Right forelimb (tissue), 1 donor: Measurements from ENCODE around the gene CLCN5.
A peak's percentile ranks its signal among the peaks of the same experiment; 100 is the strongest.

Source experiments
- DNase-seq: peaks from one replicate; pipeline ENCODE4 v3.0.0-alpha.2; 2018

Gene CLCN5

DNA sequence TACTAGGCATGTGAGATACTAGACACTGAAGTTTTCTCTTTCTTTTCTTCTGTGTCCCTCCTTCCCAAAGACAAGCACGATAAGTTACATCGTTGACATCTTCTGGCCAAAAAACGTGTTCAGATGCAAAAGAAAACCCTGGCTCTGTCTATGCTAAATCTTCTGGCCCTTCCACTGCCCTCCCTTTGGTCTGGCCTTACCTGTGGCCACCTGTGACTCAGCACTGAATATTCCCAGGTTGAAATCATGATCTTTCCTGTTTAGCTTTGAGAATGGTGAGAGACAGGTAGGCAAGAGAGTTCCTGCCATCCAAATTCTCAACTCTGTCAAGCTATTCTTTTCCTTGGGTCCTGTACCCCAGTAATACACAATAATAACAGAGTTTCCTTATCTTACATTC is 12.3 kb downstream of the CLCN5 start:
- no peak for DNase-seq

- DNase-seq: no peak
These were observed 25.4 kb downstream of the CLCN5 start for GRCh38 chrX:49947781-49948180.

DNA sequence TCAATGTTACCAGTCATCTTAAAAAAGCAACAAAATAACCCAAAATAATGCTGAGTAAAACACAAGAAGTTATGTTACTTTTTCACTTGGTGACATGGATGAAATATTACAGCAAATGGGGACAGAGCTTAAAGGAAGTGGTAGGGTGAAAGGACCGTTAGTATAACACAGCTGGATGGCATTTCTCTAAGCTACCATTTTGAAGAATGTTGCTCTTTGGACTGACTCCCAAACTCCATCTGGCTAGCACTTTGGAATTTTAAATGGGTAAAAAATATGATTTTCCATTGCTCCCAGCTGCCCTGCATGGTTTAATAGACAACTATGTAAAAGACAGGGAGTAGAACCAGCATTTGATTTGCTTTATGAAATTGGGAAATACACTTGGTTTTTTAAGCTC is 27.6 kb downstream of the CLCN5 start:
- no peak for DNase-seq

DNA sequence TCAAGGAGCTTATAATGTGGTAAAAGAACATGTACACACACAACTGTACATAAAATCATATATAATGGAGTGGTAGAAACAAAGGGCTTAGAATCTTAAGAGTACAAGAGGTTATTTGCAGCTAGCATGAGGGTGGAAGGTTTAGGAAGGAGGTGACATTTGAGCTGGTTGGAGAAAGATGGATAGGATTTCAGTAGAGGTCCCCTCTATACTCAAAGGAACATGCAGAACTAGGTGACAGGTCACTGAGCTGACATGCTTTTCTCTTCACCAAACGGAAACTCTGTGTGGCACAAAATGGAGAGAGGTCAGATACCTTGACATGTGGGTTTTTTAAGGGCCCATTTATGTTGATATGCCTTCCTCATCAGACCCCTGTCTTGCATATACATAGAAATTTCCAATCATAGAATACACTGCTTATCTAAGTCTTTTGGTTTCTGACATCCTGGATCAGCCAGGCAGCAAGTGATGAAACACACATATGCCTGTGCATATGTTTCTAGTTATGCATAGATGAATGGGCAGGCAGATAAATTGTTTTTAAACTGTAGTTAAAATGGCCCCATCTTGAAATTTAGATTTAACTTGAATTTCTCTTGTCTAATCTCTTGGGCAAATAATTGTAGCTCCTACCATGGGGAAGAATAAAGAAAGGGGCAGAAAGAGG is 29.3 kb downstream of the CLCN5 start:
- no peak for DNase-seq

DNA sequence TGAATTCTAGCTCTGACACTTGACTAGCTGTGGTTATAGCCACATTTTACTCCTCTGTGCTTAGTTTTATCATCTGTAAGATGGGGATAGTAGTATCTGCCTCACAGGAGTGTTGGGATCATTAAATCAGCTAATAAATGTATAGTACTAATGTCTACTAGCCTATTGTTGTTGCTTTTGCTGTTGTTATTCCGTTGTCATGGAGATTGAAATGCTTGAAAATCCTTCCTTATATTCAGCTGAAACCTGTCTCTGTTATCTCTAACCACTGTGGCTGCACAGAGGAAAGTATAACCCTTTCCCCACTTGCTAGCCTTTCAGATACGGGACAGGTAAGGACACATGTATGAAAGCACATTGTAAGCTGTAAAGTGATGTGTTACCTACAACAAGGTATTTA is 33.9 kb downstream of the CLCN5 start:
- DNase-seq: no peak

DNA sequence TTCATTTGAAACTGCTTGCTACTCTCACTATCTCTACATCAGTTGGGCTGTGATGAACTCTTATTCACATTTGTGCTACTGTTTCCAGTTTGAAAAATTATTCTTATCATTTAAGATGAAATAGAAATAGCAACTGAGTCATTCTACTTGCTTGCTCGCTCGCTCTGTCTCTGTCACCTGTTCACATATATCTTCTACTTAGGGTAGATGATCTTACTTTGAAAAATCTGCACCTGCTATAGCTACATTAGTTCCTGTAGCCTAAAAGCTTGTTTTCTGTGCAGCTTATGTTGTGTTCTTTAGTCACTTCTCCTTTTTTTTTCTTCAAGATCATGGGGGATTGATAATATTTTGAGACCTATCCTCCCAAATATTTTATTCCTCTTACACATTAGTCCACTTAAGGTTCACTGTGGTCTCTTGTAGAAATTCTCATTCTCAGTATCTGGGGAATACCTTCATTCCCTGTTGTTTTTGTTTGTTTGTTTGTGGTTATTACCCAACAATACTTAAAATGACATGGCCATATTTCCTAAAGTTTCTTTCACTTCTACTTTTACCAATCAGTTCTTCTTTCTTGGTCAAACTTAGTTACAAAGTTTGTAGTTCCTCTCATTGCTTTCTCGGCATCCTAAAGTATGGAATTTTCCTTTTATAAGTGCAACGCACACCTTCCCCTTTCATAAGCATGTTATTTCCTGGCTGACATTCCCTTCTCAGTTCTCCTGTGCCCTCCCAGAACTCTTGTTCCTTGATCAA is 36.5 kb downstream of the CLCN5 start:
- DNase-seq: no peak

DNA sequence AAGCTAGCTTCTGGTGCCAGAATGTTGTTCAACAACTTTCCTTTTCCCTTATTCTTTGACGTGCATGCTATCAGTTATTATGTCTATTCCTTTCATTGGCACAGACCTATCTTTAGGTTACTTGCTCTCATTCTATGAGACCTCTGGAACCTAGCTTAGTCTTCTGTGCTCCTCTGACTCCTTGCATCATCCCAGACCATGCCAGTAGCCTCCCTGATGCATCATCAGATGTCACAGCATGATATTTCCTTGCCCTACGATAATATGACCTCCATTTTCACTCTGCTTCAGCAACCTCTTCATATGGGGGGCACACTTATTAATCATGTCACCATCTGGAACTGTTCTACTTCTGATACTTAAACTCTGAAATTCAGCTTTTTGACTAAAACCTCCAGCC is 37.2 kb downstream of the CLCN5 start:
- DNase-seq: no peak

- DNase-seq: no peak
These were observed 37.7 kb downstream of the CLCN5 start for GRCh38 chrX:49960061-49960460.

DNA sequence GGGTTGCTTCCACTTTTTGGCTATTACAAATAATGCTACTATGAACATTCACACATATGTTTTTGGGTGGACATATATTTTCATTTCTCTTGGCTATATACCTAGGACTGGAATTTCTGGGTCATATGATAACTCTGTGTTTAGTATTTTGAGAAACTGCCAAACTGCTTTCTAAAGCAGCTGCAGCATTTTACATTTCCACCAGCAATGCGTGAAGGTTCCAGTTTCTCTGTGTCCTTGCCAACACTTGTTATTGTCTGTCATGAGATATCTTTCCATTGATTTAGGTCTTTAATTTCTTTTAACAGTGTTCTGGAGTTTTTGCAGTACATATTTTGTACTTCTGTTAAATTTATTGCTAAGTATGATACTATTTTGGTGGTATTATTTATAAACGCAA is 48.3 kb downstream of the CLCN5 start:
- DNase-seq: no peak

GRCh38 chrX:49972328-49972860 is 50.0 kb downstream of the CLCN5 start:
- DNase-seq: no peak

DNA sequence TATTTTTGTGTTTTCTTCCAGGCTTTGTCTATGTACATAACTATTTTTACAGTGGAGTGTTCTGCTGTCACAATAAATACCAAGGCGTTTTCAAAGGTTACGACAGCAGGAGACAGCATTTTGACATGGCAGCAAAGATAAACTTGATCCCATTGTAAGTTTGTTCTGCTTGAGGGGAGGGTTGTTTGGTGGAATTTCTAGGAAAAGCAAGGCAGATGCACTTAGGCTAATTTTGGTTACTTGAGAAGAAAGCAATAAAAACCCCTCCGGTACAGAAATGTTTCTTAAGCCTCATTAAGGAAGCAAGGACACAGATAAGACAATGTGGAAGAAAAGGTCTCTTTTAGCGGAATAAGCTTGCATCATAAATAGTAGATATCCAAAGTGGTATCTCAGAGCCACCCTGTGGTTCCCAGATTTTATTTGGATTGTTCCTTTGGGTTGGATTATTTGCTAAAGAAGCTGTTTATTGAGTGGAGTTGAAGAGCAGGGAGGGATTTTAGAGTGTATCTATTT is 54.3 kb downstream of the CLCN5 start:
- no peak for DNase-seq

DNA sequence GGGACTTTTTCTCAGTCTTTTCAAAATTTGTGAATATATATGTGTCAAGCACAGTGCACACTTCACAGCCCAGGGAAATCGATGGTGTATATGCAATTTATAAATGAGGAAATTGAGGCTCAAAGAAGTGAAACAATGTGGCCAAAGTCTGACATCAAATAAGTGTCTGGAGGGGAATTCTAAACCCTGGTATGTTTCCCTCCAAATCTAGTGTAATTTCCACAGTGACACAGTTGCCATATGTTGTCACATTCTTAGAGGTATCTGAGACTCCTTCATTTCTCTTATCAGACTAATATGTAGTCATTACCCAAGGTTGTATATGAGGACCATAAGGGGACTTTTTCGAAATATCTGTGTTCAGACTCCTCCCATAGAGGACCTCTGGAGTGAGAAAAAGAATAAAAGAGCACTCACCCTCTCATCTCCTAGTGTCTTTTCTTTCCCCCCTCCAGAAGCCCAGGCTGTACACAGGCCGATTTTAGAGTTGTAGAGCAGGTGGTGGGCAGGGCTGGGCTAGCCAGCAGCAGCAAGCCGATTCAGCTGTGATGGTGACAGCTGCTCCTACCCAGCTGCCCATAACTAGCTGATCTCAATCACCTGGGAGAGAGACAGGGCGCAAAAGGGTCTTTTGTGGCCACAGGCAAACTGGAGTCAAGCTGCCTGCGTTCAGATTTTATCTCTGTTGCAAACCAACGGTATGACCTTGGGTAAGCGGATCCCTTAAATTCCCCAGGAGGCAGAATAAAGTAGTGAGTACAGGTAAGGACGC is 55.1 kb downstream of the CLCN5 start:
- no peak for DNase-seq

GRCh38 chrX:49978176-49978575 is 55.8 kb downstream of the CLCN5 start:
- no peak for DNase-seq

DNA sequence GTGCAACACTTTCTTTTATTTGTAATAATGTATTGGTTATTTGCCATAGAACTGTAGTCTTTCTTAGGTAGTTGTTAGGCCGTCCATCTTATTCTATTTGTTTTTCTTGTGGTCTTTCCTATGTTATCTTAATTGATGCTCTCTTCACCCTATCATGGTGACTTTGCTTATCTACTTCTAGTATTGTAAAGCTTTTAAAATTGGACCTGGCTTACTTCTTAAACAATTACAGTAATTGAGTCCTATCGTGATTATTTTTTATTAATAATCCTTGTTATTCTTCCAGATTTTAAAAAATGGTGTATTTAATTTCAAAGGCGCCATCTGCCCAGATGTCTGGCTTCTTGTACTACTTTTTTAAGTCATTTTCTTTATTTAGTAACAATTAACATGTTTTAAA is 63.7 kb downstream of the CLCN5 start:
- DNase-seq: no peak

GRCh38 chrX:49987651-49988050 is 65.3 kb downstream of the CLCN5 start:
- no peak for DNase-seq

DNA sequence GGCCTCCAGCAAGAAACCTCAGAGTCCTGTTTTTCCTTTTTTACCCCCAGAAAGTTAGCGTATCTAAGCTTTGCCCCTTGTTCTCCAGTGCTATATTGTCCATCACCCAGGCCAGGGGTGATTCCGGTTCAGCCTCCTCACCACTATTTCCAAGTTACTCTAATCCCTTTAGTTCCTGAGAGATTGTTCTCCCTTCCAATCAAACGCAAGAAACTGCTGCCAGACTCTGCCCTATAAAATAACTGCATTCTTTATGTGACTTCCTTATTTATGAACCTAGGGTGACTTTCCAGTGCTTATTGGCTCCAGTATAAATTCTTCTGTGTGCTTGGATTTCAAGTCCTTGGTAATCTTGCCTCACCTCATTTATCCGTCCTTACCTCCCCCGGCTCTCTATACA is 65.7 kb downstream of the CLCN5 start:
- DNase-seq: no peak

DNA sequence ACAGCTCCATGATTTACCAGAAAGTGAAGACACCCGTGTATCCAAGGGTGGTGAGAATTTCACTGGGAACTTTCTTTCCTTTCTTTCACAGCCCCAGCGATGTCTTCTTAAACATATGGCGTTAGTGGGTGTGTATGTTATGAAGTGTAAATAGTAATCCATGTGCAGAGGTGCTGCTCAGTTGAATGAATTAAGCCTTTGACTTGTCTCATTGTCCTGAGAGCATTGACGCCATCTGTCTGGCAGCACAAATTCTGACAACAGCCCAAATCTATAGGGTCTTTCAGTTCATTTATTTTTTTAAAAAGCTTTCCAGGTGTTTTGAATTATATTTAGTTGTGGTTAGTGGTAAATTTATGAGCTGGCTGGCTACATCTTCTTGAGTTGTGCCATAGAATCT is 69.4 kb downstream of the CLCN5 start:
- DNase-seq: peak; percentile 53

- DNase-seq: peak; percentile 47
These were observed 70.5 kb downstream of the CLCN5 start for GRCh38 chrX:49992853-49993252.

DNA sequence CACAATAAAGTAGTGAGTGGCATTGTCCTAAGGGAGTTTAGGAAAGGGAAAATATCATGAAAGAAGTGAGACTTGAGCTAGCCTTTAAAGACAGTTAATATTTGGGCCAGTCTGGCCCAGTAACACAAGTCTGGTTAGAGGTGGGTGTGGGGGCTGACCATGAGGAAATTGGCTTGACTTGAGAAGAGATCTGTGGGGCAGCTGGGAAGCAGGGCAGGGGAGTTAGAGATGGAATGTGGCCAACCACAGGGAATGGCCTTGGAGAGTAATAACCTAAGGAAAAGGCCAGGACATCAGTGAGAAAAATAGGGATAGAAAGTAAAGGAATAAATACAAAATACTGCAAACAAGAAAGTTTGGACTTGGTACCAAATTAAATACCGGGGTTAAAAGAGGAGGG is 71.3 kb downstream of the CLCN5 start:
- no peak for DNase-seq

GRCh38 chrX:49995107-49995731 is 72.8 kb downstream of the CLCN5 start:
- no peak for DNase-seq

DNA sequence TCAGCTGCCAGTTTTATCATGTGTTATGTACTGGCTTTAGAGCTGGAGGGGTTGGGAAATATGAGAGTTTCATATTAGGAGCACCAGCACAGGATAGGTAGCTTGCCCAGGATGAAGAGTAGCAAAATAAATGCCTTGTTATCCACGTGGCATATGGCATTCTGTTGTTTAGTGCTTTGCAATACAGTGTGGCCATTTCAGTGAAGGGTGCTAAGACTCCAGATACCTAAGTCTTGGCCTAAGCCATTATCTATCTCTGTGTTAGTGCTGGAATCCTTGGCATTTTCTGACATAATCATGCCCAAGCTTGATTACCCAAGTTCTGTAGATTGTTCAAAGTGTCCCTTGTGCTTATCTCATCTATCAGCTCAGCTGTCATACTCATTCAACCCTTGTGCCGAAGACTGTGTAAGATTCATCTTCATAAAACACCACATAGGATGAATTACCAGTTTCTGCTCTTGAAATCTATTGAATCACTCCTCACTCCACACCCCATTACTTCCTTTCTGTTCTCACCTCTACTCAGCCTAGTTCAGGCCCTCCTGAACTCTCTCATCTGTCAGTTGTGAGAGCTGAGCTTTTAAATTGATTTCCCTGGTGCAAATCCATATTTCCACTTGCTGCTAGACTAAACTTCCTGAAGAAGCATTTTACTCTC is 73.5 kb downstream of the CLCN5 start:
- no peak for DNase-seq

- DNase-seq: no peak
These were observed 74.1 kb downstream of the CLCN5 start for GRCh38 chrX:49996474-49996873.
